HTR-8/SVneo (cell line): ENCODE data around the gene ACBD7.
A peak's percentile ranks its signal among the peaks of the same experiment; 100 is the strongest.

ENCODE experiments used
- DNase-seq: peaks from one replicate; pipeline ENCODE4 v3.0.0; 2011; ENCODE audit warnings: low spot score, mixed read lengths; ENCODE audit not compliant: insufficient read length
- FAIRE-seq: peaks from 2 replicates; lab custom pipeline; 2011; peaks lifted over from hg19 to GRCh38; lab: Jason Lieb, UNC

The ACBD7 gene

GRCh38 chr10:15092855-15093408 lies 4.4 kb upstream of the ACBD7 start:
- DNase-seq (no peak), FAIRE-seq (no peak)

- no peak for DNase-seq
- FAIRE-seq, result no peak
Observed at GRCh38 chr10:15091418-15091817, 2.8 kb upstream of the ACBD7 start.

GRCh38 chr10:15084502-15084922 lies 4.1 kb downstream of the ACBD7 start:
- DNase-seq (peak; percentile 67), FAIRE-seq (peak; percentile 90)

DNA sequence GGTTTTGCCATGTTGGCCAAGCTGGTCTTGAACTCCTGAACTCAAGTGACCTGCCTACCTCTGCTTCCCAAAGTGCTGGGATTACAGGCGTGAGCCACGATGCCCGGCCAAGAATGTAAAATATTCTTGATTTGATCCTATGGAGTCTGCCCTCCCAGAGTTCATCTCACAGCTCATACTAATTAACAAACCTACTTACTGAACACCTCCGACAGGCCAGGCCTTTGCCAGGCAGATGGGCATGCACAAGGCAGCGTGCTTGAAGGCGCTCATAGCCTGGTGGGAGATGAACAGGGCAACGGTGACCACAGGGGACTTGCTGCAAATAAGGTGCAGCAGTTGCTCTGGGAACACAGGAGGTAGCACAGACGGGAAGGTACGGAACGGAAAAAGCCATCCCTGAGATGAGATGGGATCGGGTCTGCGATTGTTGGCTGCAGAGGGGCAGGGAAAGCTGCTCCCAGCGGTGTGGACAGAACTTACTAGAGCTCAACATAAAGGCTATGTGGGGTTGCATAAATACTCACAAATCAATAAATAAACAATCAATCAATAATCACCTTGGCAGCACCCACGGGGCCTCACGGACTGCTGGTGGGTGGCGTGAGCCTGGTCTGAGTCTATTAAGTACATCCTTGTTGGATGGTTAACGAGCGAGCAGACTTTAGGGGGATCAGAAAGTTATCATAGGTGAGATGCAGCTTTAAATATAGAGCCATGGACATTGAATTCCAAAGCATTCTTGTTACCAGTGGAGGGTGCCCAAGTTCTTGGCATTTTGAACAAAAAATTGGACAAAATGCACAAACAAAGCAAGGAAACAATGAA lies 4.7 kb downstream of the ACBD7 start:
- peak; percentile 5 for DNase-seq
- FAIRE-seq, result peak; percentile 40

DNA sequence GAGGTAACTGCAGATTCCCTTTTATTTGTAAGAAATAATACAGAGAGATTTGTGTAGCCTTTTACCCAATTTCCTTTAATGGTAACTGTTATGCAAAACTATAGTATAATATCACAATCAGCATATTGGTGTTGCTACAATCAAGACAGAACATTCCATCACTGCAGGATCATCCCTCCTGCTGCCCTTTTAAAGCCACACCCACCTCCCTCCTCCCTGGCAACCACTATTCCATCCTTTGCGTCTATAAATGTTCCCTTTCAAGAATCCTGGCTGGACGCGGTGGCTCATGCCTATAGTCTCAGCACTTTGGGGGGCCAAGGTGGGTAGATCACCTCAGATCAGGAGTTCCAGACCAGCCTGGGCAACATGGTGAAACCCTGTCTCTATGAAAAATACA lies 13.2 kb downstream of the ACBD7 start:
- DNase-seq, result no peak
- no peak for FAIRE-seq

DNA sequence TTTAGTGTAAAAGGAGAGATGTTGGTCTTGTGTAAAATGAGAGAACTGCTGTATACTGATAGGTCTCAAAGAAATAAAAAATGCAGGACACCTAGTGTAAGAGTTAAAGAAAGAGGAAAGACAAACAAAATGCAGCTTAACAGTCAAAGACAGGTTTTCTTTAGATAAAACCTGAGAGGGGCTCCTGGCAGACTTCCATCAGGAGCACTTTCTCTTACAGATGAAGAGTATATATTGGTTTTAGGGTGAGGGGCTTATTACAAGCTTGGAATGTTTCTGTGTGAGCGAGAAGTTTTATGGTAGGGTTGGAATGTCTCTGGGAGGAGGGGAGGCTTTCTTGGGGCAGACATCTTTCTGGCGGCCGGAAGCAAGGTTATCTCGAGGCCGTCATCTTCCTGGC lies 16.2 kb downstream of the ACBD7 start:
- DNase-seq (no peak), FAIRE-seq (no peak)

DNA sequence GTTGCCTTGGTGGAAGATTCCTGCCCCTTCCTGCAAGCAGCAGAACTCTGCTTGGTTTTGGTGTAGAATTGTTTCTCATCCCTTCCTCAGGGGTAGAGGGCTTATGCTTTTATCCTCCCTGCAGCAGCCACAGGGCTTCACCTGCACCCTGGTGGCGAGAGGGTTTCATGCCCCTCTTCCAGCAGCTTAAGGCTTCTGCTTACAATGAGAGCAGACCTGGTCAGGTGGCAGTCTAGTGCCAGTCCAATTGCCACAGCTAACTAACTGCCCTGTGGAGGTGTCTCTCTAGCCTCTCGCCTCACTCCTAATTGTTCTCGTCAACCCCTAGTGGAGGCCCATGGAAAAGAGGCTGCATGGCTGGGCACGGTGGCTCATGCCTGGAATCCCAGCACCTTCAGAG lies 19.3 kb downstream of the ACBD7 start:
- FAIRE-seq, result no peak
- no peak for DNase-seq

GRCh38 chr10:15068802-15069201 lies 19.8 kb downstream of the ACBD7 start:
- DNase-seq (no peak), FAIRE-seq (no peak)

- FAIRE-seq, result no peak
- no peak for DNase-seq
Observed at GRCh38 chr10:15067154-15067553, 21.4 kb downstream of the ACBD7 start.

DNA sequence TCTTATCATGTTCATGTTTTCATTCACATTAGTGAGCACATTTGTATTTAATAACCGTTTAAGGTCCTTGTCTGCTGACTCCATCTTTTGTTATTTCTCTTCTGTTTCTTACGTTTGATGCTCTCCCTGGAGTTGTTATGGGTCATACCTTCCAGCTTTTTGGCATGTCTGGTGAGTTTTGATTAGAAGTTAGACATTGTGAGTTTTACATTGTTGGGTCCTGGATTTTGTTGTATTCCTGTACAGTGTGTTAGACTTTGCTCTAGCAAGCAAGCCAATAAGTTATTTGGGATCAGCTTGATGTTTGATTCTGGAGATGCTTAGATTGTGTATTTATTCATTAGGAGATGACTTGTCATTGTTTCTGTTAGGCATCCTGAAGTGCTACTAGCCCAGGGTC lies 27.9 kb downstream of the ACBD7 start:
- FAIRE-seq, result no peak

GRCh38 chr10:15059914-15060313 lies 28.7 kb downstream of the ACBD7 start:
- DNase-seq, result no peak
- FAIRE-seq, result no peak

More for the DNA sequence above, 27.9 kb downstream of the ACBD7 start:
- no peak for DNase-seq

DNA sequence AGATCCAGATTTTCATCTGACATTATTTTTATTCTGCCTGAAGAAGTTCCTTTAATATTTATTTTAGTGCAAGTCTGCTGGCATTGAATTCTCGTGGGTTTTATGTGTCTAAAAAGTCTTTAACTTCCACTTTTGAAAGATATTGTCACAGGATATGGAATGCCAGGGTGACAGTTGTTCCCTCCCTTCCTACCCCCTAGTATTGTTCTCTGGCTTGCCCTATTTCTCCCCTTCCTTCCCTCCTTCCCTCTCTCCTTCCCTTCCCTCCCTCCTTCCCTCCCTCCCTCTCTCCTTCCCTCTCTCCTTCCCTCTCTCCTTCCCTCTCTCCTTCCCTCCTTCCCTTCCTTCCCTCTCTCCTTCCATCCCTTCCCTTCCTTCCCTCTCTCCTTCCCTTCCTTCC lies 29.9 kb downstream of the ACBD7 start:
- FAIRE-seq, result no peak

DNA sequence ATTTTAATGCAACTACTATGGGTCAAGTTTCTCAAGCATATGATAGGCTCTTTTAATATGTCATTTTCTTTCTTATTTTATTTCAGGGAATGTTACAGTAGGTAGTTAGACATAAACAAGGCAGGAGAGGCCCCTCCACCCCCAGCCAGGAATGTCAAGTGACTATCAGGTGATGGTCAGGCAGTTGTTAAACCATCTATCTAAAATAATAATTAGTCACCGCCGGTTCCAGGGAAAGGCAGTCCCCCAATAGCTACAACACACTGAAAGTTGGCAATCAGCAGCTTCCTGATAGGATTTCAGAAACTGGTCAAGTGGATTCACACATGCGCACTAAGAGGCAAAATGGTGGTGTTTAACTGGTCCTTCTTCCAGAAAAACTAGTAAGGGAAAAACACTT lies 35.5 kb downstream of the ACBD7 start:
- FAIRE-seq (no peak), DNase-seq (no peak)

More for the DNA sequence above, 29.9 kb downstream of the ACBD7 start:
- DNase-seq, result no peak

DNA sequence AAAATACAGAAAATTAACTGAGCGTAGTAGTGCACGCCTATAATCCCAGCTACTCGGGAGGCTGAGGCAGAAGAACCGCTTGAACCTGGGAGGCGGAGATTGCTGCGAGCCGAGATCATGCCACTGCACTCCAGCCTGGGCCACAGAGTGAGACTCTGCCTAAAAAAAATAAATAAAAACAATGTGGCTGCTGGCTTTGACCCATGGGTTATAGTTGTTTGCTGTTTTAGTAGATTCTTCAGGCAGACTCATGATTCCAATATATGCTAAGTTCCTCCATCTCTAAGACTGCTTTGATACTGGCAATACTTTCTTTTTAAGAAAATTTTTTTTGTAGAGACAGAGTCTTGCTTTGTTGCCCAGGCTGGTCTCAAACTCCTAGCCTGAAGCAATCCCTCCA lies 36.5 kb downstream of the ACBD7 start:
- FAIRE-seq (no peak), DNase-seq (no peak)

GRCh38 chr10:15049533-15049932 lies 39.0 kb downstream of the ACBD7 start:
- no peak for DNase-seq
- no peak for FAIRE-seq

GRCh38 chr10:15046626-15047025 lies 42.0 kb downstream of the ACBD7 start:
- DNase-seq (no peak), FAIRE-seq (no peak)

GRCh38 chr10:15045380-15045779 lies 43.2 kb downstream of the ACBD7 start:
- DNase-seq (no peak), FAIRE-seq (no peak)

GRCh38 chr10:15043674-15044073 lies 44.9 kb downstream of the ACBD7 start, which contains the start of gene OLAH:
TSS of gene OLAH (plus strand) at chr10:15043943. CDS start at chr10:15047289, 3,346 bp downstream.
- no peak for DNase-seq
- FAIRE-seq, result no peak

- no peak for DNase-seq
- FAIRE-seq, result no peak
Observed at GRCh38 chr10:15038416-15038815, 50.2 kb downstream of the ACBD7 start.

- no peak for DNase-seq
Observed at GRCh38 chr10:15037691-15038090, 50.9 kb downstream of the ACBD7 start.

DNA sequence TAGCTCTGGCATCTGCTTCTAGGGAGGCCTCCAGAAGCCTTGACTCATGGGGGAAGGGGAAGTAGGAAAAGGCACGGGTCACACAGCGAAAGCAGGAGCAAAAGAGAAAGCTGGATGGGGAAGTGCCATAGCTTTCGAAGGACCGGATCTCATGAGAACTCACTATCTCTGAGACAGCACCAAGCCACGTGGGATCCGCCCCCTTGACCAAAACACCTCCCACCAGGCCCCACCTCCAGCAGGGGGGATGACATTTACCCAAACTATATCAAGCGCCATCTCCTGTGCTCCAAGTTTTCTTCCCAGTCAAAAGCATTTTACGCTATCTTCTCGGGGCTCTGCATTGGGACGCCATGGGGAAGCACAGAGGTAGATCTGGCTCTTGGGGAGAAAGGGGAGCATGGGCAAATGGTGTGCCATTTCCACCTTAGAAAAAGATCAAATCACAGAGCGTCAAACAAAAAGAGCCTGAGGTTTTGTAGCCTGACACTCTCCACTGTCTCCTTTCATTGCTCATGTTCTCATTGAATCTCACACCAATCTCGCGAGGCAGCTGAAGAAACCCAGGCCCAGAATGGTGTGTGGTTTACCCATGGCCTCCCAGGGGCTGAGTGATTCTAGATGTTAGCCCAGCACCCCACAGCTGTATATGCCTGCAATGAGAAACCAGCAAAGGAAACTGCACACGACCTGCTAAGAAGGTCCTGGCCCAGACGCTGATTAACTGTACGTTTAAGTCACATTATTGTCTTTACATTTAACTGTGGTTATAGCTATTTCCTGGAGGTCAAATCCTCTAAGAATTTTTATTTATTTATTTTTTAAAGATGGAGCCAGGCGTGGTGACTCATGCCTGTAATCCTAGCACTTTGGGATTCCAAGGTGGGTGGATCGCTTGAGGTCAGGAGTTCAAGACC lies 52.9 kb downstream of the ACBD7 start:
- peak; percentile 48 for DNase-seq
- no peak for FAIRE-seq

More at GRCh38 chr10:15037691-15038090, 50.9 kb downstream of the ACBD7 start:
- no peak for FAIRE-seq
